SW480 (cell line): ENCODE measurements around the gene SETD1B.
"Not testable (repeated sequence)": the region's sequence is repeated elsewhere in the genome, so short reads cannot be mapped to it uniquely, and the experiment has no call there.

Experiments used
- DNase-seq: peaks from one replicate; pipeline ENCODE4 v3.0.0-alpha.2; 2016; ENCODE audit warnings: low spot score

Gene SETD1B

GRCh38 chr12:121780429-121780828 is 23.4 kb upstream of the SETD1B start:
- no peak for DNase-seq

GRCh38 chr12:121781484-121781997 is 22.3 kb upstream of the SETD1B start:
- no peak for DNase-seq

GRCh38 chr12:121781998-121782979 is 21.5 kb upstream of the SETD1B start:
- DNase-seq = no peak

DNA sequence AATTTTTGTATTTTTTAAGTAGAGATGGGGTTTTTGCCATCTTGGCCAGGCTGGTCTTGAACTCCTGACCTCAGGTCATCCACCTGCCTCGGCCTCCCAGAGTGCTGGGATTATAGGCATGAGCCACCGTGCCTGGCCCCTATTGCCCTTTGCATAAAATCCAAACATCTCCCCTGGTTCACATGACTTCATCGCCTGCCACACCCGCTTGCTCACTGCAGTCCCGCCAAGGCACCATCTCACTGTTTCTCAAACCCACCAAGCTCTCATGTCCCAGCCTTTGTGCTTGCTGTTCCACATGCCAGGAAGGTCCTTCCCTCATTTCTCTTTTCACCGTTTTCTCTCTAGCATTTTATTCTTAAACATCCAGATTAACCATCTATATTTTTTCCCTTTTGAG is 20.0 kb upstream of the SETD1B start:
- no peak for DNase-seq

DNA sequence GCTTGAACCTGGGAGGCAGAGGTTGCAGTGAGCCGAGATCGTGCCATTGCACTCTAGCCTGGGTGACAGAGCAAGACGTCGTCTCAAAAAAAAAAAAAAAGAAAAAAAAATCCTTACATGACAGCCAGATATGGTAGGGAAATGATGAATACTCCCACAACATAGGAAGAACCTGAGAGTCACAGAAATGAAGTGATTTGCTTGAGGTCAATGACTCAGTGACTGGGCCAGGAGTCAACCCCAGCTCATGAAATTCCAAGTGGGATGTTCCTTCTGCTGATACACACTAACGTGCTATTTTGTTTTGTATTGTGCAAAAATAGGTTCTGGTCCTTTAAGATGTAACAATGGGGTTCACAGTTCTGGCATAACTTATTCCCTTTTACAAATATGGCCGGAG is 19.3 kb upstream of the SETD1B start:
- no peak for DNase-seq

DNA sequence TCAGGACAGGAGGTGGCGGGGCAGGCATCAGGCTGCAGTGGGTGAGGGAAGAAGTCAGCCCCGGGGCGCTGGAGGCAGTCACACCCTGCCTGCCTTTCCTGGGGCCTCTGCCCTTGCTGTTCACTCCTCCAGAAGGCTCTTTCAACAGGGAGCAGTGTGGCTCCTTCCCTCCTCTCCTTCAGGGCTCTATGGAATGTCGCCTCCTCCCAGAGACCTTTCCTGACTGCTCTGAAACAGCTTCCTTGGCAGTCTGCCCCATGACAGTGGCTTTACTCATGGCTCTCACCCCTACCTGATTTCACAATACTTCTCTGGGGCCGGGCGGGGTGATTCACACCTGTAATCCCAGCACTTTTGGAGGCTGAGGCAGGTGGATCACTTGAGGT is 17.4 kb upstream of the SETD1B start:
- DNase-seq = peak; percentile 79

DNA sequence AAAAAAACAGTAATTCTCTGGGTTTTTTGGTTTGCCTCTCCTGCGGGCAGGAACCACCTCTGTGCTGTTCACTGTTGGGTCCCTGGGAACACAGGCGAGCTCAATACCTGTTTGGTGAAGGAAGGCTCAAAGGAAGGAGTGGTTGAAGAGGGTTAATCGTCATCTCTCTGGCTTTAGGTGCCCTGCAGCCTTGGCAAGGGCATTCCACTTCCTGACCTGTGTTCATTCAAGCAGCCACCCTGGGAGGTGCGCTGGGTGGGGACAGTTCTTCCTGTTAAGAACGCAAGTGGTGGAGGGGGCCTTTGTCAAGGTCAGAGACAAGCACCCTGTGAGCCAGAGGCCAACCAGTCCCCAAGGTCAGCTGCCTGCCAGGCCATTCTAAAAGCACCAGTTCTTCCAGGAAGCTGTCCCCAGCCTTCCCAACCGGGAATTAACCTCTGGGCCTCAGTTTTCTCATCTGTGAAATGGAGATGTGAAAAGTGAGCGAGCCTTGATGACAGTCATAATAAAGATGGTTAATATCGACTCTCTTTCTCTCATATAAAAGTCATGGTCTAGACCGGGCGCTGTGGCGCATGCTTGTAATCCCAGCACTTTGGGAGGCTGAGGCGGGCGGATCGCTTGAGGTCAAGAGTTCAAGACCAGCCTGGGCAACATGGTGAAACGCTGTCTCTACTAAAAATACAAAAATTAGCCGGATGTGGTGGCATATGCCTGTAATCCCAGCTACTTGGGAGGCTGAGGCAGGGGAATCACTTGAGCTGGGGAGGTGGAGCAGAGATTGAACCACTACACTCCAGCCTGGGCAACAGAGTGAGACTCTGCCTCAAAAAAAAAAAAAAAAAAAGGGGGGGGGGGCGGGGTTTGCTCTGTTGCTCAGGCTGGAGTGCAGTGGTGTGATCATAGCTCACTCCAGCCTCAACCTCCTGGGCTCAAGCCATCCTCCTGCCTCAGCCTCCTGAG is 16.5 kb upstream of the SETD1B start:
- no peak for DNase-seq

DNA sequence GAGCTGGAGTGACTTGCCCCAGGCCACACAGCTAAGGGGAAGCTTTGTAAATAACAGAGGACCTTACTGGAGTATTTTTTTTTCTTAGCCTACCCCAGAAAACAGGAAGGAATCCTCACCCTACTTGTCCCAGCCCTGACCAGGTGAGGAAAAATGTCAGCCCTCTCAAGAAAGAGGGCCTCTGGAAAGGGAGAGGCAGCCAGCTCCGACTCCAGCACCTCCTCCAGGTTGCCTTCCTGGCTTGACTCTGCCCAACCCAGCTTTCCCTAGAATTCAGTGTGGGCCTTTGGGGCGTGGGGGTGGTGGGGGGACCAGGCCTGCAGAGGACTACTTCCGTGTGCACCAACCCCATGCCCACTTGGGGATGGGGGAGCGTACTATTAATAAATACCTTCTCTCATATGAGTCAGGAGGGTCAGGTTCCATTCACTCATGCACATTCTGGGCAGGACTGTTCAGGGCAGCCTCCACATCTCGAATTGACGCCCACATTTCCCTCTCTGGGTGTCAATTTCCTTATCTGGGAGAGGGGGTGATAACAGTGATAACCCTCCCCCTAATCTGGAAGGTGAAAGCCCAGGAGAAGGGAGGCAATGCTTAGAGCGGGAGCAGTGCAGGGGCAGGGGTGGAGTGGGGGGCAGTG is 15.5 kb upstream of the SETD1B start:
- DNase-seq = no peak

GRCh38 chr12:121789233-121789781 is 14.5 kb upstream of the SETD1B start:
- no peak for DNase-seq

- no peak for DNase-seq
Measured at GRCh38 chr12:121789800-121790728, 13.7 kb upstream of the SETD1B start.

DNA sequence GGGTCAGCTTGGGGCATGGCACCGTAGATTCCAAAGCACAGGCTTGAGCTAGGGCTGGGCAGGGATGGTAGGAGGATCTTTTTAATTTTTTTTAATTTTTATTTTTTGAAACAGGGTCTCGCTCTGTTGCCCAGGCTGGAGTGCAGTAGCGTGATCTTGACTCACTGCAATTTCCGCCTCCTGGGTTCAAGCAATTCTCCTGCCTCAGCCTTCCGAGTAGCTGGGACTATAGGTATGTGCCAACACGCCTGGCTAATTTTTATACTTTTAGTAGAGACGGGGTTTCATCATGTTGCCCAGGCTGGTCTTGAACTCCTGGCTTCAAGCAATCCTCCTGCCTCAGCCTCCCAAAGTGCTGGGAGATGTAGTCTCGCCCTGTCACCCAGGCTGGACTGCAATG is 13.0 kb upstream of the SETD1B start:
- DNase-seq = not testable (repeated sequence)

DNA sequence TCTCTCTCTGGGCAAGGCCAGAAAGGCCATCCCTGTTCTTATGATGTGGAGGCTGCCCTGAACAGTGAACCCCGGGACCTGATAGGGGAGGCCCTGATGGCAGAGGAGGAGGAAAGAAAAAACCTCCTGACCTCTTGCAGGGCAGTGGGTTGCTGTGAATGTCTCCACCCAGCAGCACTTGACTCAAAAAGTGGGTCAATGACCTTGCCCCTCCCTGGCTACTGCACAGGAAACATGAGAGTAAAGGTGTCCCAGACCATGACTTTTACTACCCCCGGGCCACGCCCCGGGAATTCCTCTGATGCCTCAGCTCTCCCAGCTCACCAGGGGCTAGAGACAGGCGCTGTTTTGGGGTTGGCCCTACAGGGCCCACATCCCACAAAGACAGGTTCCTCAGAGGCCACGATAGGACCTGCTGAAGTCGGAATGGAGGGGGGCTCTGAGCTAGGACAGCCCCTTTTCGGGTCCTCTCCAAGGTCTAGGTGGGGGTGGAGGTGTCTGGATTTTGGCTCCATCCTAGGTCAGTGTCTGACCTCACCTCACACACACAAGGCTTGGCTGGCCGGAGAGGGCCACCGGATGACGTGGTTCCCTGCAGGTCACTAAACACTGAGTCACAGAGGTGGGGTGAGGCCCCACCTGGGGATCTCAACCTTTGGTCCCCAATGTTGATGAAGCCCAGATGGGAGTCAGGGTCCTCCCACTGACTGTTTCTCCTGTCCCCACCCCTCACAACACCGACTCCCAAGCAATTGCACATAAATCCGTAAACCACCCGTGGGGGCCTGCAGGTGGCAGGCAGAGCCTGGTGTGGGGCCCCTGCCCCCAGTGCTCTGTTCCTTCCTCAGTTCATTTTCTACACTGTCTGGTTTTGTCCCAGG is 11.9 kb upstream of the SETD1B start:
- peak; percentile 89 for DNase-seq

GRCh38 chr12:121792607-121793439 is 11.0 kb upstream of the SETD1B start:
- DNase-seq = peak; percentile 42

GRCh38 chr12:121793440-121793837 is 10.4 kb upstream of the SETD1B start, which contains the start of gene RHOF:
TSS of gene RHOF (minus strand) at chr12:121793688. CDS start at chr12:121793633, 55 bp downstream.
- DNase-seq = peak; percentile 36

- peak; percentile 88 for DNase-seq
Measured at GRCh38 chr12:121793838-121794533, 9.8 kb upstream of the SETD1B start.

DNA sequence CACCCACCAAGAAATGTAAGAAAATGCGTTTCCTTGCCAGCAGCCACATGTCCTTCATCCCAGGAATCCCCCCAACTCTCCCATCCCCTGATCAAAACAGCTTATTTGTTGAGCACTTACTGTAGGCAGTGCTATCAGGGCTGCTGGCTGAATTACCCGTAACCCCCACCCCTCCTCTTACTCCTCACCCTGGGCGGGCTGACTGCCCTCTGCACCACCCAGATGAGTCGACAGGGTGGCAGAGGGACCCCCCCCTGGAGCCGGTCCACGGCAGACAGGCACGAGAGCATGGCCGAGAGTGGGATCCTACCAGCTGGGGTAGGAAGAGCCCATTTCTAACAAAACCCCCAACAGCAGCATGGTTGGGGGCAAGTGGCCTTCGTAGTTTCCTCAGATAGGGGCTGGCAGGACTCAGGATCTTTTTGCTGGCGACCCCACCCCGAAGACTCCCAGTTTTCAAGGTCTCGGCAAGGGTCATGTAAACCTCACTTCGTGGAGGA is 9.2 kb upstream of the SETD1B start:
- DNase-seq = no peak
